ENCODE data around the gene IDH3A.

GRCh38 chr15:78178064-78178463, 28.9 kb downstream of the IDH3A start:
- TF ChIP-seq, protein P1, sequence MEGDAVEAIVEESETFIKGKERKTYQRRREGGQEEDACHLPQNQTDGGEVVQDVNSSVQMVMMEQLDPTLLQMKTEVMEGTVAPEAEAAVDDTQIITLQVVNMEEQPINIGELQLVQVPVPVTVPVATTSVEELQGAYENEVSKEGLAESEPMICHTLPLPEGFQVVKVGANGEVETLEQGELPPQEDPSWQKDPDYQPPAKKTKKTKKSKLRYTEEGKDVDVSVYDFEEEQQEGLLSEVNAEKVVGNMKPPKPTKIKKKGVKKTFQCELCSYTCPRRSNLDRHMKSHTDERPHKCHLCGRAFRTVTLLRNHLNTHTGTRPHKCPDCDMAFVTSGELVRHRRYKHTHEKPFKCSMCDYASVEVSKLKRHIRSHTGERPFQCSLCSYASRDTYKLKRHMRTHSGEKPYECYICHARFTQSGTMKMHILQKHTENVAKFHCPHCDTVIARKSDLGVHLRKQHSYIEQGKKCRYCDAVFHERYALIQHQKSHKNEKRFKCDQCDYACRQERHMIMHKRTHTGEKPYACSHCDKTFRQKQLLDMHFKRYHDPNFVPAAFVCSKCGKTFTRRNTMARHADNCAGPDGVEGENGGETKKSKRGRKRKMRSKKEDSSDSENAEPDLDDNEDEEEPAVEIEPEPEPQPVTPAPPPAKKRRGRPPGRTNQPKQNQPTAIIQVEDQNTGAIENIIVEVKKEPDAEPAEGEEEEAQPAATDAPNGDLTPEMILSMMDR (IDR thresholded peaks at IDR 0.05): no peak
- no peak for TF ChIP-seq SIN3A (IDR thresholded peaks at IDR 0.05; ENCODE audit: borderline replicate concordance, insufficient read depth, low read depth, low read length)
- TF ChIP-seq POLR2AphosphoS5 (IDR thresholded peaks at IDR 0.05; ENCODE audit: low read depth, low read length): no peak
- no peak for TF ChIP-seq REST (IDR thresholded peaks at IDR 0.05; ENCODE audit: insufficient read depth in 1 of 2, low read depth in 2 of 2, low read length in 1 of 2)
- no peak for TF ChIP-seq TCF7L2 (IDR thresholded peaks at IDR 0.05; ENCODE audit: low read depth, low read length)
